GM12878 (cell line): ENCODE data around the gene HMGCR. TPM values are rescaled to one million over a fixed set of nuclear protein-coding genes. Genes with fewer than 3 reads are reported as not detected.

ENCODE experiments used
- BACH1 ChIP-seq: fragments of 450-650 bp; IDR thresholded peaks from 2 replicates; pipeline ENCODE4 v1.6.1; 2017; ENCODE audit warnings: mild to moderate bottlenecking, borderline replicate concordance
- KAT2A ChIP-seq: conservative IDR thresholded peaks from 2 replicates; pipeline ENCODE4 v1.6.1; 2011; ENCODE audit warnings: low read depth, low read length; ENCODE audit not compliant: control insufficient read depth
- NKRF ChIP-seq: fragments of 450-650 bp; conservative IDR thresholded peaks from 2 replicates; pipeline ENCODE4 v1.6.1; 2017; ENCODE audit warnings: mild to moderate bottlenecking, moderate library complexity
- ZBTB33 ChIP-seq: fragments of 450-650 bp; IDR thresholded peaks from 2 replicates; pipeline ENCODE4 v1.6.1; 2017; ENCODE audit warnings: mild to moderate bottlenecking
- ZNF592 ChIP-seq: fragments of 450-650 bp; IDR thresholded peaks from 2 replicates; pipeline ENCODE4 v1.6.1; 2017; ENCODE audit warnings: mild to moderate bottlenecking, moderate library complexity
- polyA plus RNA-seq, 11 experiments: library from polyadenylated mRNA; depleted of rRNA in 4 of 11; unstranded in 6 of 11; stranded (reverse) in 5 of 11; fragments of >200 nt; fragmentation: Nextera tagmentation in 4 of 11; fragmentation: Illumina TruSeq in 1 of 11; extraction: Ambion mirVana in 4 of 11; extraction: Trizol in 1 of 11; gene quantifications; 1 replicate in 1 of 11; 2 replicates in 10 of 11; pipeline versions ENCODE4 v1.2.1 to v1.2.3, GENCODE V29; 2011 to 2016; ENCODE audit warnings: inconsistent platforms in 2 of 11, missing spikeins in 2 of 11, low read depth in 1 of 11
- total RNA-seq, 4 experiments: library from RNA; depleted of rRNA in 3 of 4; stranded (reverse); fragments of >200 nt in 3 of 4; fragmentation: Illumina TruSeq in 1 of 4; extraction: Trizol in 1 of 4; gene quantifications; 2 replicates each; pipeline versions ENCODE4 v1.2.1 to v1.2.3, GENCODE V29; 2013 to 2021

Gene HMGCR
- total and polyA plus RNA-seq, 10 of the 15 experiments (the other 5 are each of a cell fraction or from before 2014, with no cell fraction given), result 30.8 to 119 (median 73.9) TPM

GRCh38 chr5:75366787-75367186 is 29.8 kb downstream of the HMGCR start (continued):
- TF ChIP-seq ZBTB33 (no peak), ZNF592 (no peak), BACH1 (no peak), KAT2A (no peak), NKRF (no peak)
